ENCODE data around the gene ROMO1. TPM values are rescaled to one million over a fixed set of nuclear protein-coding genes. Genes with fewer than 3 reads are reported as not detected.

ROMO1 gene
- total and polyA plus RNA-seq, 10 of the 15 experiments (the other 5 are each of a cell fraction or from before 2014, with no cell fraction given): 23.2 to 631 (median 352) TPM

DNA sequence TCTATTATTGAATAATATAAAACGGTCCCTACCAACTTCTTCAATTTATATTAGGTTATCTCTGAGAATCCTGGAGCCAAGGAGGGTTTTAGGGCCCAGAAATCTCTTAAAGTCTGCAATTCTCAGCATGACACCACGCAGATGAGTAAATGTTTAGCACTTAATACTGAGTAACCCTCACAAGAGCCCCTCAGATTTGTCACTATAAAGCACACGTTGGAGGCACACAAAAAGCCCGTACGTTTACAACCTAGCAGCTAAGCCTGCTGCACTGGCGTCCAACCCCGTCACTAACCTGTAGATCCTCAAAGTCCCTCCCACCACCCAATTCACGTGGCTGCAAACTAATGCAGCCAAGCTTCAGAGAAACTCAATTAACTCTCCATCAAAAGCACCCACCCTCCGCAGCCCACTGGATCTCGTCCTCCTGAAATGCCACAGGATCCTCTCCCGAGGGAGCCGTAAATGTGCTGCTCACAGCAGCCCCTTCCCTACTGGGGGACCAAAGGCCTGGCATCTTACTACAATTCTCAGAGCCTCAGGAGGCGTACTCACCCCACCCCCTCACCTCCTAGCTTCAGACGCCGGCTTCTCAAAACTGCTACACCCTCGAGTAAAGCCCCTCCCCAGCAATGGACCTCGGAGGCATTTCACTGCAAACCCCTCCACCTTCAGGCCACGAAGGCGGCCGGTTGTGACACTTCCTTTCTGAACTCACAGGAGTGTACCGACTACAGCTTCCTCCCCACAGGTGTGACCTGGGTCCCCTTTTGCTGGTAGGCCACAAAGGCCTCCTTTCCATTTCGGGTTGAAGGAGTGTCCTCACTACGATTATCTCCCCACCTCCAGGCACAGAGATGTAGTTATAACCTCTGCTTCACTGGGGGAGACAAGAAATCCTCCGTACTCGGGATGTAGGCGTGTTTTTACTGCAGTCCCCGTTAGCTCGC, 35.4 kb upstream of the ROMO1 start (continued):
- TF ChIP-seq, protein P1, sequence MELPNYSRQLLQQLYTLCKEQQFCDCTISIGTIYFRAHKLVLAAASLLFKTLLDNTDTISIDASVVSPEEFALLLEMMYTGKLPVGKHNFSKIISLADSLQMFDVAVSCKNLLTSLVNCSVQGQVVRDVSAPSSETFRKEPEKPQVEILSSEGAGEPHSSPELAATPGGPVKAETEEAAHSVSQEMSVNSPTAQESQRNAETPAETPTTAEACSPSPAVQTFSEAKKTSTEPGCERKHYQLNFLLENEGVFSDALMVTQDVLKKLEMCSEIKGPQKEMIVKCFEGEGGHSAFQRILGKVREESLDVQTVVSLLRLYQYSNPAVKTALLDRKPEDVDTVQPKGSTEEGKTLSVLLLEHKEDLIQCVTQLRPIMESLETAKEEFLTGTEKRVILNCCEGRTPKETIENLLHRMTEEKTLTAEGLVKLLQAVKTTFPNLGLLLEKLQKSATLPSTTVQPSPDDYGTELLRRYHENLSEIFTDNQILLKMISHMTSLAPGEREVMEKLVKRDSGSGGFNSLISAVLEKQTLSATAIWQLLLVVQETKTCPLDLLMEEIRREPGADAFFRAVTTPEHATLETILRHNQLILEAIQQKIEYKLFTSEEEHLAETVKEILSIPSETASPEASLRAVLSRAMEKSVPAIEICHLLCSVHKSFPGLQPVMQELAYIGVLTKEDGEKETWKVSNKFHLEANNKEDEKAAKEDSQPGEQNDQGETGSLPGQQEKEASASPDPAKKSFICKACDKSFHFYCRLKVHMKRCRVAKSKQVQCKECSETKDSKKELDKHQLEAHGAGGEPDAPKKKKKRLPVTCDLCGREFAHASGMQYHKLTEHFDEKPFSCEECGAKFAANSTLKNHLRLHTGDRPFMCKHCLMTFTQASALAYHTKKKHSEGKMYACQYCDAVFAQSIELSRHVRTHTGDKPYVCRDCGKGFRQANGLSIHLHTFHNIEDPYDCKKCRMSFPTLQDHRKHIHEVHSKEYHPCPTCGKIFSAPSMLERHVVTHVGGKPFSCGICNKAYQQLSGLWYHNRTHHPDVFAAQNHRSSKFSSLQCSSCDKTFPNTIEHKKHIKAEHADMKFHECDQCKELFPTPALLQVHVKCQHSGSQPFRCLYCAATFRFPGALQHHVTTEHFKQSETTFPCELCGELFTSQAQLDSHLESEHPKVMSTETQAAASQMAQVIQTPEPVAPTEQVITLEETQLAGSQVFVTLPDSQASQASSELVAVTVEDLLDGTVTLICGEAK (IDR thresholded peaks at IDR 0.05; ENCODE audit: borderline replicate concordance): peak; percentile 13; the same call in 1 of the 2 replicates
- TF ChIP-seq BACH1 (IDR thresholded peaks at IDR 0.05; ENCODE audit: borderline replicate concordance): peak; percentile 11; the same call in 1 of the 2 replicates
- TF ChIP-seq TAF1 (IDR thresholded peaks at IDR 0.05; ENCODE audit: borderline replicate concordance, low read depth, low read length): peak; percentile 15; the same call in 1 of the 2 replicates
- TF ChIP-seq BHLHE40 (IDR thresholded peaks at IDR 0.05; ENCODE audit: borderline replicate concordance in 1 of 2, low read depth in 2 of 2, low read length in 1 of 2): 0 out of 4 replicates have a peak, but pooled peaks of 1 of the 2 experiments have one; percentile 17
- 0 out of 2 replicates have a peak, but pooled peaks have one; percentile 10 for TF ChIP-seq PML (IDR thresholded peaks at IDR 0.05; ENCODE audit: low read length)
- peak; percentile 36; the same call in 1 of the 3 replicates for TF ChIP-seq POU2F2 (IDR thresholded peaks at IDR 0.05; ENCODE audit: borderline replicate concordance, low read depth, low read length)
- TF ChIP-seq, protein P2, sequence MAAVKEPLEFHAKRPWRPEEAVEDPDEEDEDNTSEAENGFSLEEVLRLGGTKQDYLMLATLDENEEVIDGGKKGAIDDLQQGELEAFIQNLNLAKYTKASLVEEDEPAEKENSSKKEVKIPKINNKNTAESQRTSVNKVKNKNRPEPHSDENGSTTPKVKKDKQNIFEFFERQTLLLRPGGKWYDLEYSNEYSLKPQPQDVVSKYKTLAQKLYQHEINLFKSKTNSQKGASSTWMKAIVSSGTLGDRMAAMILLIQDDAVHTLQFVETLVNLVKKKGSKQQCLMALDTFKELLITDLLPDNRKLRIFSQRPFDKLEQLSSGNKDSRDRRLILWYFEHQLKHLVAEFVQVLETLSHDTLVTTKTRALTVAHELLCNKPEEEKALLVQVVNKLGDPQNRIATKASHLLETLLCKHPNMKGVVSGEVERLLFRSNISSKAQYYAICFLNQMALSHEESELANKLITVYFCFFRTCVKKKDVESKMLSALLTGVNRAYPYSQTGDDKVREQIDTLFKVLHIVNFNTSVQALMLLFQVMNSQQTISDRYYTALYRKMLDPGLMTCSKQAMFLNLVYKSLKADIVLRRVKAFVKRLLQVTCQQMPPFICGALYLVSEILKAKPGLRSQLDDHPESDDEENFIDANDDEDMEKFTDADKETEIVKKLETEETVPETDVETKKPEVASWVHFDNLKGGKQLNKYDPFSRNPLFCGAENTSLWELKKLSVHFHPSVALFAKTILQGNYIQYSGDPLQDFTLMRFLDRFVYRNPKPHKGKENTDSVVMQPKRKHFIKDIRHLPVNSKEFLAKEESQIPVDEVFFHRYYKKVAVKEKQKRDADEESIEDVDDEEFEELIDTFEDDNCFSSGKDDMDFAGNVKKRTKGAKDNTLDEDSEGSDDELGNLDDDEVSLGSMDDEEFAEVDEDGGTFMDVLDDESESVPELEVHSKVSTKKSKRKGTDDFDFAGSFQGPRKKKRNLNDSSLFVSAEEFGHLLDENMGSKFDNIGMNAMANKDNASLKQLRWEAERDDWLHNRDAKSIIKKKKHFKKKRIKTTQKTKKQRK (IDR thresholded peaks at IDR 0.05; ENCODE audit: low read depth, low read length): no peak
- TF ChIP-seq, protein P3, sequence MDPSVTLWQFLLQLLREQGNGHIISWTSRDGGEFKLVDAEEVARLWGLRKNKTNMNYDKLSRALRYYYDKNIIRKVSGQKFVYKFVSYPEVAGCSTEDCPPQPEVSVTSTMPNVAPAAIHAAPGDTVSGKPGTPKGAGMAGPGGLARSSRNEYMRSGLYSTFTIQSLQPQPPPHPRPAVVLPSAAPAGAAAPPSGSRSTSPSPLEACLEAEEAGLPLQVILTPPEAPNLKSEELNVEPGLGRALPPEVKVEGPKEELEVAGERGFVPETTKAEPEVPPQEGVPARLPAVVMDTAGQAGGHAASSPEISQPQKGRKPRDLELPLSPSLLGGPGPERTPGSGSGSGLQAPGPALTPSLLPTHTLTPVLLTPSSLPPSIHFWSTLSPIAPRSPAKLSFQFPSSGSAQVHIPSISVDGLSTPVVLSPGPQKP (IDR thresholded peaks at IDR 0.05; ENCODE audit: low read depth, low read length): no peak

All from GM12878 (cell line).